ENCODE results near the gene MRM2.
A peak's percentile ranks its signal among the peaks of the same experiment; 100 is the strongest.

The MRM2 gene

DNA sequence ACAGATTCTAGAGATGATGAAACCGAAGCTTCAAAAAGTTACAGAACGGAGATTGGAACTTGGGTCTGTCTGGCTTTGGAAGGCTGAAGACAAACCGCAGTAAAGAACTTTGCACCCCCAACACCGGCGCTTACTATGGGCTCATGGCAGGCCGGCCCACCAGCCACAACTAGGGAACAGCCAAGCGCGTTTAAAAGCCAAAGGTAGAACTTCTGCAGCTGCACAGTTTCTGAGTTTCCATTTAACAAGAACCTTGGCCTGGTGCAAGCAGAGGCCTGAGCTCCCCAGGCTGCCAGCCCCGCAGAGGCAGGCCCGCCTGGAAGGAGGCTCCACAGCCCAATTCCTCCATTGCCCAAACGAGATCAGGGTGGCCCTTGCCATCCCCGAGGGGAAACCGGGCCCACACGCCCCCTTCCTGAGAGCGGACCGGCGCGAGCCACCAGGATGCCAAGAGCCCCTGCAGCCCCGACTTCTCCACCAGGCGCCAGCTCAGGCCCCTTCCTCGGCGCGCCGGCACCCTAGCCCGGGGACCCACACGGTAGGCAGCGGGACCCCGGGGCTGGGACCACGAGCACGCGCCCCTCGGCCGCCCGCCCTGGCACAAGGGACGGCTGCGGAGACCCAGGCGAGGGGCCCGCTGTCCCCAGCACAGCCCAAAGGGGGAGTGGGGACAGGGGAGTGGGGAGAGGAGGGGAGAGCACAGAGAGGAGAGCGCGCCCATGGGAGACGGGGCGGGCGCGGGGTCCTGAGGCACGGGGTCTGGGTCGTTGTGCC, 9.8 kb downstream of the MRM2 start:
- Histone ChIP-seq H3K4me1 (ENCODE audit: control insufficient read depth in 1 of 2, insufficient read depth in 1 of 2, low read depth in 1 of 2, low read length in 1 of 2) (peaks cover 9 to 13% of the 10 kb centered on the region in 2 experiments), H3K4me3 (ENCODE audit: low read depth in 1 of 2, low read length in 1 of 2) (peak overlapping the region; percentile 78 to 83), H3K9me3 (no peaks in the 10 kb centered on the region), H3K36me3 (peaks cover 40% of the 10 kb centered on the region), H3K27me3 (no peaks in the 10 kb centered on the region), H3K27ac (peak overlapping the region; percentile 28)
- TF ChIP-seq, protein P1, sequence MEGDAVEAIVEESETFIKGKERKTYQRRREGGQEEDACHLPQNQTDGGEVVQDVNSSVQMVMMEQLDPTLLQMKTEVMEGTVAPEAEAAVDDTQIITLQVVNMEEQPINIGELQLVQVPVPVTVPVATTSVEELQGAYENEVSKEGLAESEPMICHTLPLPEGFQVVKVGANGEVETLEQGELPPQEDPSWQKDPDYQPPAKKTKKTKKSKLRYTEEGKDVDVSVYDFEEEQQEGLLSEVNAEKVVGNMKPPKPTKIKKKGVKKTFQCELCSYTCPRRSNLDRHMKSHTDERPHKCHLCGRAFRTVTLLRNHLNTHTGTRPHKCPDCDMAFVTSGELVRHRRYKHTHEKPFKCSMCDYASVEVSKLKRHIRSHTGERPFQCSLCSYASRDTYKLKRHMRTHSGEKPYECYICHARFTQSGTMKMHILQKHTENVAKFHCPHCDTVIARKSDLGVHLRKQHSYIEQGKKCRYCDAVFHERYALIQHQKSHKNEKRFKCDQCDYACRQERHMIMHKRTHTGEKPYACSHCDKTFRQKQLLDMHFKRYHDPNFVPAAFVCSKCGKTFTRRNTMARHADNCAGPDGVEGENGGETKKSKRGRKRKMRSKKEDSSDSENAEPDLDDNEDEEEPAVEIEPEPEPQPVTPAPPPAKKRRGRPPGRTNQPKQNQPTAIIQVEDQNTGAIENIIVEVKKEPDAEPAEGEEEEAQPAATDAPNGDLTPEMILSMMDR (IDR thresholded peaks at IDR 0.05): no peak

DNA sequence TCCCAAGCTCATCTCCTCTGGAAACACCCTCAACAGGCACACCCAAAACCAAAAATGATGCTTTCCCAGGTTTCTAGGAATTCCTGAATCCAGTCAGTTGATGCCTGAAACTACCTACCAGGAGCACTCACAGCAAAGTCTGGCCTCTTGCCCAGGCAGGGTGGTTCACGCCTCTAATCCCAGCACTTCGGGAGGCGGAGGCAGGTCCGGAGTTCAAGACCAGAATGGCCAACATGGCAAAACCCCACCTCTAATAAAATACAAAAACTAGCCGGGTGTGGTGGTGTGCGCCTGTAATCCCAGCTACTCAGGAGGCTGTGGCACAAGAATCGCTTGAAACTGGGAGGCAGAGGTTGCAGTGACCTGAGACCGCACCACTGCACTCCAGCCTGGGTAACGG, 11.1 kb downstream of the MRM2 start:
- TF ChIP-seq, protein P1 (IDR thresholded peaks at IDR 0.05): no peak
- Histone ChIP-seq H3K4me3 (ENCODE audit: low read depth in 1 of 2, low read length in 1 of 2) (no peak overlapping the region), H3K4me1 (ENCODE audit: control insufficient read depth in 1 of 2, insufficient read depth in 1 of 2, low read depth in 1 of 2, low read length in 1 of 2) (peaks cover 9 to 13% of the 10 kb centered on the region in 2 experiments), H3K27ac (no peak overlapping the region), H3K36me3 (peaks cover 43% of the 10 kb centered on the region), H3K27me3 (no peaks in the 10 kb centered on the region), H3K9me3 (no peaks in the 10 kb centered on the region)

DNA sequence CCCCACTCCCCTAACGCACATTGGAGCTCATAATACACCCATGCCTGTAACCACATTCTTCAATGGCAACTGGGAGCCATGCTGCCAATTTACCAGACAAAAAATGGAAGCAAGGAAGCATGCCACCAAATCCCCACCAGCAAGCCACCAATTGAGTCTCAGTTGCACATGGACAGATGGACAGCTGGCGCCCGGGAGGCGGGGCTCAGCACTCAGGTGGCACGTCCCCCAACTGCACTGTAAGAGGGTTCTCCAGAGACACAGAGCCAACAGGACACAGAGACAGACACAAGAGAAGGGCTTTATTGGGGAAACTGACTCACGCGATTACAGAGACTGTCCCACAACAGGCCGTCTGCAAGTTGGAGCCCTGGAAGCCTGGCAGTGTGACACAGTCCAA, 11.8 kb downstream of the MRM2 start:
- no peak overlapping the region for H3K4me3 ChIP-seq (ENCODE audit: low read depth in 1 of 2, low read length in 1 of 2)
- no peaks in the 10 kb centered on the region for H3K27me3 ChIP-seq
- peaks cover 46% of the 10 kb centered on the region for H3K36me3 ChIP-seq
- TF ChIP-seq, protein P1 (IDR thresholded peaks at IDR 0.05): no peak
- H3K4me1 ChIP-seq (ENCODE audit: control insufficient read depth in 1 of 2, insufficient read depth in 1 of 2, low read depth in 1 of 2, low read length in 1 of 2): peaks cover 9 to 13% of the 10 kb centered on the region in 2 experiments
- H3K27ac ChIP-seq: no peak overlapping the region
- H3K9me3 ChIP-seq: no peaks in the 10 kb centered on the region

DNA sequence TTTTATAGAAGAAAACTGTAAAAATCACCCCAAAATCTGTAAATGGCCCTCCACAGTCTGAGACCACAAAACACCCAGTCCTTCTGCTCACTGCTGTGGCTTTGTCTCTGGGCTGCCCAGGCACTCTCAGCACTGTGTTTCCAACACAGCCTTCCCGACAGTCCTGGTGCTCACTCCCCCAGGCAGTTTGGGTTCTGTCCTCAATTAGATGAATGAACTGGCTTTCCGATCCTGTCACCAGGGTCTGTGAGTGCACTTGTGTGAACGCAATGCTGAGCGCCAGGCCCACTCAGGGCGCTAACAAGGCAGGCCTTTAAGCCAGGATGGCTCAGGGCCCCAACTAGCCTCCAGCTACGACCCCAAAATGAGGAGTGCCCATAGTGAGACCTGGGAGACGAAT, 12.5 kb downstream of the MRM2 start:
- no peaks in the 10 kb centered on the region for H3K9me3 ChIP-seq
- TF ChIP-seq, protein P1 (IDR thresholded peaks at IDR 0.05): no peak
- no peak overlapping the region for H3K27ac ChIP-seq
- no peak overlapping the region for H3K4me3 ChIP-seq (ENCODE audit: low read depth in 1 of 2, low read length in 1 of 2)
- peaks cover 9 to 13% of the 10 kb centered on the region in 2 experiments for H3K4me1 ChIP-seq (ENCODE audit: control insufficient read depth in 1 of 2, insufficient read depth in 1 of 2, low read depth in 1 of 2, low read length in 1 of 2)
- H3K27me3 ChIP-seq: no peaks in the 10 kb centered on the region
- peaks cover 48% of the 10 kb centered on the region for H3K36me3 ChIP-seq

DNA sequence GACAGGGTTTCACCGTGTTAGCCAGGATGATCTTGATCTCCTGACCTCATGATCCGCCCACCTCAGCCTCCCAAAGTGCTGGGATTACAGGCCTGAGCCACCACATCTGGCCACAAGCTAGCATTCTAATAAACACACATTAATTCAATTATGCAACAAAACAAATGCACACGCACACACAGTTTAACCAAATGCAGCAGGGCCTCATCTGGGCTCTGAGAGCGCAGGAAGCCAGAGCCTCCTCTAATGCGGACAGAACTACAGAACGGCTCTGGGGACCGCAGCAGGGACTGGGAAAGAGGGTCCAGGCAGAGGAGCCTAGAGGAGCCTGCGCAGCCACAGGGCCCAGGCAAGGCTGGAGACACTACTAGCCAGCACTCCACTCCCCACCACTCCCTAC, 13.1 kb downstream of the MRM2 start:
- H3K4me1 ChIP-seq (ENCODE audit: control insufficient read depth in 1 of 2, insufficient read depth in 1 of 2, low read depth in 1 of 2, low read length in 1 of 2): peaks cover 9 to 13% of the 10 kb centered on the region in 2 experiments
- H3K27me3 ChIP-seq: no peaks in the 10 kb centered on the region
- no peak overlapping the region for H3K27ac ChIP-seq
- no peak overlapping the region for H3K4me3 ChIP-seq (ENCODE audit: low read depth in 1 of 2, low read length in 1 of 2)
- peaks cover 54% of the 10 kb centered on the region for H3K36me3 ChIP-seq
- no peaks in the 10 kb centered on the region for H3K9me3 ChIP-seq
- TF ChIP-seq, protein P1 (IDR thresholded peaks at IDR 0.05): no peak
